GM12873 (cell line): ENCODE measurements around the gene SMIM15.

ENCODE experiments used
- CTCF ChIP-seq: IDR thresholded peaks from 2 replicates; pipeline ENCODE4 v1.5.1; 2012; ENCODE audit warnings: low read depth, mild to moderate bottlenecking, moderate library complexity, low read length, control low read depth; ENCODE audit not compliant: insufficient read depth; ENCODE audit errors: missing control alignments

The SMIM15 gene

GRCh38 chr5:61184708-61185107, 22.4 kb upstream of the SMIM15 start:
- TF ChIP-seq CTCF, result no peak

GRCh38 chr5:61183538-61183937, 21.3 kb upstream of the SMIM15 start:
- no peak for TF ChIP-seq CTCF

GRCh38 chr5:61182449-61182848, 20.2 kb upstream of the SMIM15 start:
- no peak for TF ChIP-seq CTCF

GRCh38 chr5:61180886-61181285, 18.6 kb upstream of the SMIM15 start:
- no peak for TF ChIP-seq CTCF

GRCh38 chr5:61178702-61179101, 16.4 kb upstream of the SMIM15 start:
- no peak for TF ChIP-seq CTCF

GRCh38 chr5:61177716-61178115, 15.4 kb upstream of the SMIM15 start:
- TF ChIP-seq CTCF, result no peak

- TF ChIP-seq CTCF, result no peak
Observed at GRCh38 chr5:61177070-61177469, 14.8 kb upstream of the SMIM15 start.

GRCh38 chr5:61176631-61177030, 14.4 kb upstream of the SMIM15 start:
- TF ChIP-seq CTCF, result no peak
